ENCODE results near the gene ZNF234.

DNA sequence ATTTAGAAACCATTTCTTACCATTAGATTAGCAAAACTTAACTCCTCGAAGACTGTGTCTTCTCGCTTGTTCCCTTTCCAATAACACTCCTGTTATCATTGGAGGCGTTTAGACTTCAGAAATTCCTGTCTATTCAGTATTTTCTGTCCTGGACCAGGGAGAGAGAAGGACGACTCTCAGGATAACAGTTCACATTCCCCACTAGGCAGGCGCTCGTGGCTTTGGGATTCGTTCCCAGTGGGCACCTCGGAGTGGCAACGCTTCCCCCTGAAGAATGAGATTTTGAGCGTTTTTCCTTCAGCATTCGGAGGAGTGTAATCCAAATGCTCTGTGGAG lies 28.6 kb upstream of the ZNF234 start:
- no peak for TF ChIP-seq RFX5 (IDR thresholded peaks at IDR 0.05; ENCODE audit: low read length)
- TF ChIP-seq SMC3 (IDR thresholded peaks at IDR 0.05; ENCODE audit: low read depth, low read length) = no peak
- no peak for TF ChIP-seq TAF1 (IDR thresholded peaks at IDR 0.05; ENCODE audit: borderline replicate concordance, low read depth, low read length)
- TF ChIP-seq, protein P1, sequence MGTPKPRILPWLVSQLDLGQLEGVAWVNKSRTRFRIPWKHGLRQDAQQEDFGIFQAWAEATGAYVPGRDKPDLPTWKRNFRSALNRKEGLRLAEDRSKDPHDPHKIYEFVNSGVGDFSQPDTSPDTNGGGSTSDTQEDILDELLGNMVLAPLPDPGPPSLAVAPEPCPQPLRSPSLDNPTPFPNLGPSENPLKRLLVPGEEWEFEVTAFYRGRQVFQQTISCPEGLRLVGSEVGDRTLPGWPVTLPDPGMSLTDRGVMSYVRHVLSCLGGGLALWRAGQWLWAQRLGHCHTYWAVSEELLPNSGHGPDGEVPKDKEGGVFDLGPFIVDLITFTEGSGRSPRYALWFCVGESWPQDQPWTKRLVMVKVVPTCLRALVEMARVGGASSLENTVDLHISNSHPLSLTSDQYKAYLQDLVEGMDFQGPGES (IDR thresholded peaks at IDR 0.05; ENCODE audit: low read depth, low read length) = no peak
- TF ChIP-seq, protein P2, sequence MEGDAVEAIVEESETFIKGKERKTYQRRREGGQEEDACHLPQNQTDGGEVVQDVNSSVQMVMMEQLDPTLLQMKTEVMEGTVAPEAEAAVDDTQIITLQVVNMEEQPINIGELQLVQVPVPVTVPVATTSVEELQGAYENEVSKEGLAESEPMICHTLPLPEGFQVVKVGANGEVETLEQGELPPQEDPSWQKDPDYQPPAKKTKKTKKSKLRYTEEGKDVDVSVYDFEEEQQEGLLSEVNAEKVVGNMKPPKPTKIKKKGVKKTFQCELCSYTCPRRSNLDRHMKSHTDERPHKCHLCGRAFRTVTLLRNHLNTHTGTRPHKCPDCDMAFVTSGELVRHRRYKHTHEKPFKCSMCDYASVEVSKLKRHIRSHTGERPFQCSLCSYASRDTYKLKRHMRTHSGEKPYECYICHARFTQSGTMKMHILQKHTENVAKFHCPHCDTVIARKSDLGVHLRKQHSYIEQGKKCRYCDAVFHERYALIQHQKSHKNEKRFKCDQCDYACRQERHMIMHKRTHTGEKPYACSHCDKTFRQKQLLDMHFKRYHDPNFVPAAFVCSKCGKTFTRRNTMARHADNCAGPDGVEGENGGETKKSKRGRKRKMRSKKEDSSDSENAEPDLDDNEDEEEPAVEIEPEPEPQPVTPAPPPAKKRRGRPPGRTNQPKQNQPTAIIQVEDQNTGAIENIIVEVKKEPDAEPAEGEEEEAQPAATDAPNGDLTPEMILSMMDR (IDR thresholded peaks at IDR 0.05) = no peak; the same call in 1 of the 2 replicates
- TF ChIP-seq, protein P3, sequence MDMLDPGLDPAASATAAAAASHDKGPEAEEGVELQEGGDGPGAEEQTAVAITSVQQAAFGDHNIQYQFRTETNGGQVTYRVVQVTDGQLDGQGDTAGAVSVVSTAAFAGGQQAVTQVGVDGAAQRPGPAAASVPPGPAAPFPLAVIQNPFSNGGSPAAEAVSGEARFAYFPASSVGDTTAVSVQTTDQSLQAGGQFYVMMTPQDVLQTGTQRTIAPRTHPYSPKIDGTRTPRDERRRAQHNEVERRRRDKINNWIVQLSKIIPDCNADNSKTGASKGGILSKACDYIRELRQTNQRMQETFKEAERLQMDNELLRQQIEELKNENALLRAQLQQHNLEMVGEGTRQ (IDR thresholded peaks at IDR 0.05; ENCODE audit: borderline replicate concordance, low read depth, low read length) = no peak
- TF ChIP-seq, protein P4, sequence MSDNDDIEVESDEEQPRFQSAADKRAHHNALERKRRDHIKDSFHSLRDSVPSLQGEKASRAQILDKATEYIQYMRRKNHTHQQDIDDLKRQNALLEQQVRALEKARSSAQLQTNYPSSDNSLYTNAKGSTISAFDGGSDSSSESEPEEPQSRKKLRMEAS (IDR thresholded peaks at IDR 0.05; ENCODE audit: low read depth) = no peak
- no peak for TF ChIP-seq RAD21 (IDR thresholded peaks at IDR 0.05; ENCODE audit: low read length)
- TF ChIP-seq EZH2phosphoT487 (IDR thresholded peaks at IDR 0.05; ENCODE audit: borderline replicate concordance, low read depth) = no peak
- no peak for TF ChIP-seq ELF1 (IDR thresholded peaks at IDR 0.05)
- TF ChIP-seq, protein P5, sequence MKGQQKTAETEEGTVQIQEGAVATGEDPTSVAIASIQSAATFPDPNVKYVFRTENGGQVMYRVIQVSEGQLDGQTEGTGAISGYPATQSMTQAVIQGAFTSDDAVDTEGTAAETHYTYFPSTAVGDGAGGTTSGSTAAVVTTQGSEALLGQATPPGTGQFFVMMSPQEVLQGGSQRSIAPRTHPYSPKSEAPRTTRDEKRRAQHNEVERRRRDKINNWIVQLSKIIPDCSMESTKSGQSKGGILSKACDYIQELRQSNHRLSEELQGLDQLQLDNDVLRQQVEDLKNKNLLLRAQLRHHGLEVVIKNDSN (IDR thresholded peaks at IDR 0.05; ENCODE audit: borderline replicate concordance, low read depth) = no peak
- 0 out of 2 replicates have a peak, but pooled peaks have one; percentile 82 for TF ChIP-seq MXI1 (IDR thresholded peaks at IDR 0.05; ENCODE audit: low read depth, low read length)
- no peak for TF ChIP-seq GABPA (IDR thresholded peaks at IDR 0.05; ENCODE audit: low read depth)
- TF ChIP-seq, protein P6, sequence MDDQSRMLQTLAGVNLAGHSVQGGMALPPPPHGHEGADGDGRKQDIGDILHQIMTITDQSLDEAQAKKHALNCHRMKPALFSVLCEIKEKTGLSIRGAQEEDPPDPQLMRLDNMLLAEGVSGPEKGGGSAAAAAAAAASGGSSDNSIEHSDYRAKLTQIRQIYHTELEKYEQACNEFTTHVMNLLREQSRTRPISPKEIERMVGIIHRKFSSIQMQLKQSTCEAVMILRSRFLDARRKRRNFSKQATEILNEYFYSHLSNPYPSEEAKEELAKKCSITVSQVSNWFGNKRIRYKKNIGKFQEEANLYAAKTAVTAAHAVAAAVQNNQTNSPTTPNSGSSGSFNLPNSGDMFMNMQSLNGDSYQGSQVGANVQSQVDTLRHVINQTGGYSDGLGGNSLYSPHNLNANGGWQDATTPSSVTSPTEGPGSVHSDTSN (IDR thresholded peaks at IDR 0.05) = no peak
